ENCODE results near the gene AK3. TPM values are rescaled to one million over a fixed set of nuclear protein-coding genes. Genes with fewer than 3 reads are reported as not detected.
A peak's percentile ranks its signal among the peaks of the same experiment; 100 is the strongest.

Gene AK3
- total RNA-seq, 2 experiments from 2014 or later, result 19.9 to 20.9 TPM

GRCh38 chr9:4684820-4685219, 56.2 kb downstream of the AK3 start:
- Mint-ChIP-seq H3K27me3 (no peaks in the 10 kb centered on the region), H3K4me3 (peak overlapping the region; percentile 34), H3K9me3 (no peaks in the 10 kb centered on the region), H3K36me3 (ENCODE audit: low read depth) (peaks cover 58% of the 10 kb centered on the region), H3K27ac (peak overlapping the region; percentile 28), H3K4me1 (ENCODE audit: low read depth) (peaks cover 40% of the 10 kb centered on the region)
- H3K4me1 ChIP-seq (ENCODE audit: insufficient read depth, low read length), result peaks cover 13% of the 10 kb centered on the region
- CTCF ChIA-PET, result interaction anchor here (0.6 to 1.2 kb wide), 3 partner anchors 19 to 62 kb away, joined by 3 read pairs; no protein-coding TSS in a partner anchor
- no peak overlapping the region for H3K27ac ChIP-seq (ENCODE audit: low read depth in 1 of 2, low read length in 2 of 2)
- no peaks in the 10 kb centered on the region for H3K27me3 ChIP-seq (ENCODE audit: control insufficient read depth in 1 of 2, insufficient read depth in 2 of 2, low read length in 2 of 2)
- peaks cover 32% of the 10 kb centered on the region for H3K36me3 ChIP-seq (ENCODE audit: insufficient read depth, low read length)
- no peak for TF ChIP-seq CTCF (IDR thresholded peaks at IDR 0.05)
- POLR2A ChIA-PET, result interaction anchor here (1.1 to 2.3 kb wide), 3 partner anchors 11 to 1158 kb away, joined by 3 to 6 read pairs (median 4); partner anchors contain the start of gene RFX3
- ATAC-seq (ENCODE audit: poor library complexity) (no peak), DNase-seq (no peak)
- no peaks in the 10 kb centered on the region for H3K9me3 ChIP-seq (ENCODE audit: control insufficient read depth in 1 of 2, insufficient read depth in 1 of 2, low read length in 2 of 2)
- intact Hi-C loops (cut with DNase I, micrococcal nuclease), result loop anchor here (5.0 to 10.0 kb wide), 3 partner anchors 57 to 940 kb away; partner anchors contain the start of genes AK3 (in 1 of the 2) and RIC1 (in 1 of the 2)
- no peak overlapping the region for H3K4me3 ChIP-seq (ENCODE audit: low read length)

GRCh38 chr9:4680750-4681149, 60.3 kb downstream of the AK3 start:
- no peak overlapping the region for H3K27ac ChIP-seq (ENCODE audit: low read depth in 1 of 2, low read length in 2 of 2)
- CTCF ChIA-PET, result interaction anchor here (1.3 kb wide), 1 partner anchor 79 kb away, joined by 4 read pairs; no protein-coding TSS in a partner anchor
- H3K4me3 ChIP-seq (ENCODE audit: low read length), result peak overlapping the region; percentile 95

GRCh38 chr9:4680173-4680525, 60.9 kb downstream of the AK3 start:
- Mint-ChIP-seq H3K4me1 (ENCODE audit: low read depth) (peaks cover 23% of the 10 kb centered on the region), H3K27ac (no peak overlapping the region), H3K36me3 (ENCODE audit: low read depth) (peaks cover 19% of the 10 kb centered on the region), H3K9me3 (no peaks in the 10 kb centered on the region), H3K27me3 (no peaks in the 10 kb centered on the region), H3K4me3 (no peak overlapping the region)
- POLR2A ChIA-PET, result interaction anchor here (0.9 to 2.7 kb wide), 16 partner anchors 10 to 1154 kb away, joined by 3 to 95 read pairs (median 10); partner anchors contain the start of genes AK3, PLPP6, RCL1 and RFX3
- Histone ChIP-seq H3K27ac (ENCODE audit: low read depth in 1 of 2, low read length in 2 of 2) (peak overlapping the region; percentile 92 to 95), H3K4me1 (ENCODE audit: insufficient read depth, low read length) (peaks cover 20% of the 10 kb centered on the region), H3K36me3 (ENCODE audit: insufficient read depth, low read length) (peaks cover 9% of the 10 kb centered on the region), H3K27me3 (ENCODE audit: control insufficient read depth in 1 of 2, insufficient read depth in 2 of 2, low read length in 2 of 2) (no peaks in the 10 kb centered on the region), H3K9me3 (ENCODE audit: control insufficient read depth in 1 of 2, insufficient read depth in 1 of 2, low read length in 2 of 2) (no peaks in the 10 kb centered on the region), H3K4me3 (ENCODE audit: low read length) (peak overlapping the region; percentile 95)
- intact Hi-C loops (cut with DNase I, micrococcal nuclease), result loop anchor here (2.0 to 10.0 kb wide), 4 partner anchors 59 to 945 kb away; partner anchors contain the start of genes AK3 (in 1 of the 2) and RIC1 (in 1 of the 2)
- ATAC-seq (ENCODE audit: poor library complexity) (no peak), DNase-seq (no peak)
- CTCF ChIA-PET, result interaction anchor here (1.0 to 1.5 kb wide), 7 partner anchors 12 to 1162 kb away, joined by 3 to 22 read pairs (median 3); partner anchors contain the start of gene SPATA6L
- TF ChIP-seq CTCF (IDR thresholded peaks at IDR 0.05), result no peak

More at GRCh38 chr9:4680750-4681149, 60.3 kb downstream of the AK3 start:
- intact Hi-C loops (cut with DNase I, micrococcal nuclease), result loop anchor here (2.0 to 10.0 kb wide), 4 partner anchors 58 to 944 kb away; partner anchors contain the start of genes AK3 (in 1 of the 2) and RIC1 (in 1 of the 2)
- Mint-ChIP-seq H3K4me3 (no peak overlapping the region), H3K27me3 (no peaks in the 10 kb centered on the region), H3K4me1 (ENCODE audit: low read depth) (peaks cover 26% of the 10 kb centered on the region), H3K36me3 (ENCODE audit: low read depth) (peaks cover 25% of the 10 kb centered on the region), H3K27ac (no peak overlapping the region), H3K9me3 (no peaks in the 10 kb centered on the region)
- ATAC-seq (ENCODE audit: poor library complexity) (no peak), DNase-seq (peak in 1 of 14 experiments; percentile 28)
- Histone ChIP-seq H3K4me1 (ENCODE audit: insufficient read depth, low read length) (peaks cover 20% of the 10 kb centered on the region), H3K27me3 (ENCODE audit: control insufficient read depth in 1 of 2, insufficient read depth in 2 of 2, low read length in 2 of 2) (no peaks in the 10 kb centered on the region), H3K9me3 (ENCODE audit: control insufficient read depth in 1 of 2, insufficient read depth in 1 of 2, low read length in 2 of 2) (no peaks in the 10 kb centered on the region), H3K36me3 (ENCODE audit: insufficient read depth, low read length) (peaks cover 13% of the 10 kb centered on the region)
- POLR2A ChIA-PET, result interaction anchor here (0.7 to 2.7 kb wide), 5 partner anchors 12 to 948 kb away, joined by 3 to 17 read pairs (median 5); partner anchors contain the start of gene RIC1
- no peak for TF ChIP-seq CTCF (IDR thresholded peaks at IDR 0.05)

Measured in CD4-positive, alpha-beta T cell (primary cell).